ENCODE measurements around the gene SLCO6A1.

SLCO6A1 gene

GRCh38 chr5:102450313-102450990 lies 48.3 kb downstream of the SLCO6A1 start:
- DNase-seq, result no peak

- no peak for DNase-seq
Observed at GRCh38 chr5:102433473-102433872, 65.3 kb downstream of the SLCO6A1 start.

- no peak for DNase-seq
Observed at GRCh38 chr5:102421647-102422046, 77.2 kb downstream of the SLCO6A1 start.

GRCh38 chr5:102418531-102418930 lies 80.3 kb downstream of the SLCO6A1 start:
- DNase-seq, result no peak

GRCh38 chr5:102414448-102414847 lies 84.4 kb downstream of the SLCO6A1 start:
- no peak for DNase-seq

GRCh38 chr5:102388235-102388634 lies 110.6 kb downstream of the SLCO6A1 start:
- no peak for DNase-seq

- no peak for DNase-seq
Observed at GRCh38 chr5:102385365-102385764, 113.4 kb downstream of the SLCO6A1 start.

- no peak for DNase-seq
Observed at GRCh38 chr5:102380174-102380573, 118.6 kb downstream of the SLCO6A1 start.

GRCh38 chr5:102375876-102376275 lies 122.9 kb downstream of the SLCO6A1 start:
- no peak for DNase-seq

- DNase-seq, result no peak
Observed at GRCh38 chr5:102375272-102375671, 123.5 kb downstream of the SLCO6A1 start.

- no peak for DNase-seq
Observed at GRCh38 chr5:102368392-102368791, 130.4 kb downstream of the SLCO6A1 start.

- DNase-seq, result no peak
Observed at GRCh38 chr5:102341681-102342288, 157.0 kb downstream of the SLCO6A1 start.

- DNase-seq, result no peak
Observed at GRCh38 chr5:102324714-102325113, 174.1 kb downstream of the SLCO6A1 start.

Data from CD4-positive, alpha-beta T cell treated with Interleukin-10 for 1 hour (primary cell).